Gastrocnemius medialis (tissue), 4 donors: ENCODE measurements around the gene NEB. TPM values are rescaled to one million over a fixed set of nuclear protein-coding genes. Genes with fewer than 3 reads are reported as not detected.
A peak's percentile ranks its signal among the peaks of the same experiment; 100 is the strongest.

Experiments used
- ATAC-seq, 2 donors: fragments of 150-250 bp; one replicate each; pipeline ENCODE4 v1.9.1; 2016
- DNase-seq, 2 donors: peaks; one replicate each; pipeline ENCODE4 v3.0.0-alpha.2; 2019
- H3K27ac ChIP-seq, 4 donors: fragments of 200-600 bp; sonication (generic); 1 replicate in 1 of 4; 2 replicates in 3 of 4; pipeline ENCODE4 v1.5.1; 2016 to 2018; ENCODE audit warnings: mild to moderate bottlenecking in 2 of 4, moderate library complexity in 1 of 4
- H3K27me3 ChIP-seq, 3 donors: fragments of 200-600 bp; sonication (generic) in 2 of 3; 1 replicate in 1 of 3; 2 replicates in 2 of 3; pipeline versions ENCODE4 v1.5.1 to v1.6.0; 2016 to 2019; ENCODE audit warnings: mild to moderate bottlenecking in 1 of 3, moderate library complexity in 1 of 3
- H3K36me3 ChIP-seq, 2 donors: fragments of 200-600 bp; sonication (generic) in 1 of 2; one replicate each; pipeline ENCODE4 v1.5.1; 2017 to 2018
- H3K4me1 ChIP-seq, 2 donors: fragments of 200-600 bp; sonication (generic) in 1 of 2; one replicate each; pipeline ENCODE4 v1.5.1; 2016 to 2017; ENCODE audit warnings: mild to moderate bottlenecking in 2 of 2
- H3K4me3 ChIP-seq, 4 donors: fragments of 200-600 bp; sonication (generic) in 3 of 4; 1 replicate in 1 of 4; 2 replicates in 3 of 4; pipeline ENCODE4 v1.5.1; 2016 to 2019; ENCODE audit warnings: mild to moderate bottlenecking in 2 of 4
- H3K9me3 ChIP-seq, 3 donors: fragments of 200-600 bp; sonication (generic) in 2 of 3; 1 replicate in 1 of 3; 2 replicates in 2 of 3; pipeline ENCODE4 v1.5.1; 2016 to 2019
- CTCF ChIP-seq, 5 experiments: fragments of 450-650 bp in 3 of 5; fragments of 200-600 bp in 2 of 5; sonication (generic) in 2 of 5; IDR thresholded peaks in 4 of 5; conservative IDR thresholded peaks in 1 of 5; 1 replicate in 4 of 5; 2 replicates in 1 of 5; pipeline ENCODE4 v1.5.1; 2016 to 2019; ENCODE audit warnings: antibody characterized with exemption in 5 of 5, mild to moderate bottlenecking in 3 of 5, moderate library complexity in 3 of 5
- POLR2A ChIP-seq, 2 donors: fragments of 450-650 bp; IDR thresholded peaks; one replicate each; pipeline ENCODE4 v1.6.1; 2017; ENCODE audit warnings: antibody characterized with exemption in 2 of 2, mild to moderate bottlenecking in 2 of 2, moderate library complexity in 2 of 2
- in situ Hi-C, 4 donors: fragments of 200-750 bp; cut with MboI; loops; one replicate each; pipeline versions ENCODE4 v1.15.0 to v1.8.0; 2017; ENCODE audit warnings: low sequenced_read_pairs in 4 of 4
- intact Hi-C: fragments of 100-400 bp; cut with DNase I; formaldehyde crosslinking; loops from one replicate; pipeline ENCODE4 v1.15.1; 2023; ENCODE audit warnings: low total_unique reads
- total RNA-seq, 4 donors: library from RNA; depleted of rRNA; stranded (reverse); fragments of >200 nt; gene quantifications; one replicate each; pipeline versions ENCODE4 v1.1.0 to v1.2.3, GENCODE V29; 2016

Gene NEB
- total RNA-seq, 4 donors from 2014 or later: 6,824 to 7,704 (median 7,108) TPM

- TF ChIP-seq CTCF (IDR thresholded peaks at IDR 0.05 in 4 of 5, conservative IDR thresholded peaks at IDR 0.05 in 1 of 5) (no peak), POLR2A (IDR thresholded peaks at IDR 0.05) (no peak)
- Histone ChIP-seq H3K4me1 (peaks cover 49 to 69% of the 10 kb centered on the region in 2 donors), H3K27me3 (no peaks in the 10 kb centered on the region), H3K4me3 (no peak overlapping the region), H3K9me3 (no peaks in the 10 kb centered on the region), H3K27ac (peak overlapping the region; percentile 94 to 96 (median 94)), H3K36me3 (no peaks in the 10 kb centered on the region)
- intact Hi-C loops: no loop called here
- DNase-seq: no peak
- ATAC-seq: peak in 1 of 2 donors; percentile 9
- in situ Hi-C loops: no loop called here
Observed at GRCh38 chr2:151758744-151759143, 24.5 kb upstream of the NEB start.

- Histone ChIP-seq H3K36me3 (no peaks in the 10 kb centered on the region), H3K4me3 (no peak overlapping the region), H3K27me3 (no peaks in the 10 kb centered on the region), H3K9me3 (no peaks in the 10 kb centered on the region), H3K4me1 (peaks cover 58 to 71% of the 10 kb centered on the region in 2 donors), H3K27ac (peak overlapping the region; percentile 94 to 96 (median 94))
- TF ChIP-seq CTCF (IDR thresholded peaks at IDR 0.05 in 4 of 5, conservative IDR thresholded peaks at IDR 0.05 in 1 of 5) (no peak), POLR2A (IDR thresholded peaks at IDR 0.05) (no peak)
- no peak for ATAC-seq
- intact Hi-C loops: no loop called here
- DNase-seq: no peak
- in situ Hi-C loops: no loop called here
Observed at GRCh38 chr2:151757861-151758260, 23.6 kb upstream of the NEB start.

- intact Hi-C loops (no loop called here), in situ Hi-C loops (no loop called here)
Observed at GRCh38 chr2:151756820-151757219, 22.5 kb upstream of the NEB start.

GRCh38 chr2:151754253-151754897 is 20.1 kb upstream of the NEB start:
- Histone ChIP-seq H3K4me3 (no peak overlapping the region), H3K4me1 (peaks cover 57 to 62% of the 10 kb centered on the region in 2 donors), H3K9me3 (no peaks in the 10 kb centered on the region), H3K27ac (peak overlapping the region; percentile 94 to 96 (median 94)), H3K36me3 (no peaks in the 10 kb centered on the region), H3K27me3 (no peaks in the 10 kb centered on the region)
- TF ChIP-seq CTCF (IDR thresholded peaks at IDR 0.05 in 4 of 5, conservative IDR thresholded peaks at IDR 0.05 in 1 of 5) (no peak), POLR2A (IDR thresholded peaks at IDR 0.05) (no peak)
- intact Hi-C loops (no loop called here), in situ Hi-C loops (no loop called here)
- DNase-seq (no peak), ATAC-seq (peak; percentile 62 to 84)

More at GRCh38 chr2:151756820-151757219, 22.5 kb upstream of the NEB start:
- H3K4me3 ChIP-seq: no peak overlapping the region
- peaks cover 63 to 68% of the 10 kb centered on the region in 2 donors for H3K4me1 ChIP-seq
- no peaks in the 10 kb centered on the region for H3K36me3 ChIP-seq
- DNase-seq: no peak
- no peak for ATAC-seq
- H3K27me3 ChIP-seq: no peaks in the 10 kb centered on the region
- peak overlapping the region; percentile 94 to 96 (median 94) for H3K27ac ChIP-seq
- no peaks in the 10 kb centered on the region for H3K9me3 ChIP-seq
- TF ChIP-seq POLR2A (IDR thresholded peaks at IDR 0.05) (no peak), CTCF (IDR thresholded peaks at IDR 0.05 in 4 of 5, conservative IDR thresholded peaks at IDR 0.05 in 1 of 5) (no peak)
